Caco-2 (cell line): ENCODE data around the gene OLFML1. TPM values are rescaled to one million over a fixed set of nuclear protein-coding genes. Genes with fewer than 3 reads are reported as not detected.

Experiments used
- BruUV-seq: library from RNA; stranded (reverse); fragments of 400-500 nt; replicated peaks from 2 replicates; lab custom pipeline; 2021; lab: Mats Ljungman, UMichigan
- CTCF ChIA-PET: fragments of 300-600 bp; sonication (Branson Sonifier 250); formaldehyde crosslinking; loops from one replicate; lab custom pipeline; 2022; ENCODE audit warnings: antibody characterized with exemption; lab: Charles Lee
- POLR2A ChIA-PET: fragments of 300-600 bp; sonication (Branson Sonifier 250); formaldehyde crosslinking; loops from one replicate; lab custom pipeline; 2022; ENCODE audit warnings: antibody characterized with exemption; lab: Charles Lee
- DNase-seq, 2 experiments: peaks; one replicate each; pipeline versions ENCODE4 v3.0.0 to v3.0.0-alpha.2; 2020 to 2022
- H3K27me3 ChIP-seq: replicated peaks from 2 replicates; pipeline ENCODE4 v1.6.0; 2011; ENCODE audit warnings: low read length; ENCODE audit not compliant: control insufficient read depth, insufficient read depth
- H3K36me3 ChIP-seq: 2 replicates; pipeline ENCODE4 v1.5.1; 2011; ENCODE audit warnings: low read length; ENCODE audit not compliant: control insufficient read depth, insufficient read depth
- H3K4me1 ChIP-seq: fragments of 250-450 bp; sonication (Bioruptor Pico); 2 replicates; pipeline ENCODE4 v1.5.1; 2020; ENCODE audit warnings: mild to moderate bottlenecking
- H3K4me3 ChIP-seq: 2 replicates; pipeline ENCODE4 v1.5.1; 2011; ENCODE audit warnings: low read depth, mild to moderate bottlenecking, control low read depth, low read length
- H3K9me3 ChIP-seq: fragments of 250-450 bp; sonication (Bioruptor Pico); 2 replicates; pipeline ENCODE4 v1.5.1; 2020; ENCODE audit warnings: mild to moderate bottlenecking, moderate library complexity
- H3K27ac Mint-ChIP-seq: one replicate; pipeline ENCODE4 v1.8.0; 2022; ENCODE audit warnings: mixed read lengths; ENCODE audit not compliant: unreplicated experiment
- H3K27me3 Mint-ChIP-seq: one replicate; pipeline ENCODE4 v1.8.0; 2022; ENCODE audit warnings: mixed read lengths; ENCODE audit not compliant: insufficient read depth, unreplicated experiment
- H3K36me3 Mint-ChIP-seq: one replicate; pipeline ENCODE4 v1.8.0; 2022; ENCODE audit warnings: mild to moderate bottlenecking, mixed read lengths; ENCODE audit not compliant: insufficient read depth, unreplicated experiment
- H3K4me1 Mint-ChIP-seq: one replicate; pipeline ENCODE4 v1.8.0; 2022; ENCODE audit warnings: low read depth, mixed read lengths; ENCODE audit not compliant: unreplicated experiment
- H3K4me3 Mint-ChIP-seq: one replicate; pipeline ENCODE4 v1.8.0; 2022; ENCODE audit warnings: mild to moderate bottlenecking, moderate library complexity, mixed read lengths; ENCODE audit not compliant: unreplicated experiment
- H3K9me3 Mint-ChIP-seq: one replicate; pipeline ENCODE4 v1.8.0; 2022; ENCODE audit warnings: mixed read lengths; ENCODE audit not compliant: unreplicated experiment
- CTCF ChIP-seq, 2 experiments: fragments of 200-600 bp in 1 of 2; IDR thresholded peaks; 1 replicate in 1 of 2; 2 replicates in 1 of 2; pipeline versions ENCODE4 v1.5.1 to v1.8.0; 2011 to 2022; ENCODE audit warnings: antibody characterized with exemption in 1 of 2, control low read depth in 1 of 2, inconsistent platforms in 1 of 2, low read depth in 1 of 2, low read length in 1 of 2, mild to moderate bottlenecking in 1 of 2, moderate library complexity in 1 of 2; ENCODE audit not compliant: insufficient read depth in 1 of 2, severe bottlenecking in 1 of 2, unreplicated experiment in 1 of 2
- intact Hi-C: fragments of 100-400 bp; cut with micrococcal nuclease; formaldehyde crosslinking; loops from one replicate; pipeline ENCODE4 v1.10.0; 2022; ENCODE audit not compliant: unreplicated experiment
- total RNA-seq: library from RNA; stranded (reverse); gene quantifications from 2 replicates; pipeline ENCODE4 v1.2.3, GENCODE V29; 2022

The OLFML1 gene
- total RNA-seq, 1 experiment from 2014 or later: 1.8 TPM

GRCh38 chr11:7451520-7451919 is 33.8 kb upstream of the OLFML1 start:
- intact Hi-C loops: no loop called here
- H3K4me1 Mint-ChIP-seq: peaks cover 7% of the 10 kb centered on the region
- H3K36me3 Mint-ChIP-seq: peaks cover 5% of the 10 kb centered on the region
- TF ChIP-seq CTCF (IDR thresholded peaks at IDR 0.05; ENCODE audit: insufficient read depth in 1 of 2, low read depth in 1 of 2, low read length in 1 of 2, severe bottlenecking in 1 of 2, unreplicated experiment in 1 of 2): no peak
- no peak for DNase-seq
- Histone ChIP-seq H3K4me1 (no peaks in the 10 kb centered on the region), H3K4me3 (no peak overlapping the region), H3K9me3 (no peaks in the 10 kb centered on the region), H3K36me3 (no peaks in the 10 kb centered on the region), H3K27me3 (no peaks in the 10 kb centered on the region)
- POLR2A ChIA-PET: no interaction called here
- H3K27me3 Mint-ChIP-seq: peaks cover 5% of the 10 kb centered on the region
- BruUV-seq: no TSS peak
- H3K9me3 Mint-ChIP-seq: no peaks in the 10 kb centered on the region
- CTCF ChIA-PET: no interaction called here
- no peak overlapping the region for H3K27ac Mint-ChIP-seq
- no peak overlapping the region for H3K4me3 Mint-ChIP-seq

GRCh38 chr11:7451952-7452494 is 33.3 kb upstream of the OLFML1 start:
- Histone ChIP-seq H3K4me3 (no peak overlapping the region), H3K9me3 (no peaks in the 10 kb centered on the region), H3K27me3 (no peaks in the 10 kb centered on the region), H3K4me1 (no peaks in the 10 kb centered on the region), H3K36me3 (no peaks in the 10 kb centered on the region)
- no peak for TF ChIP-seq CTCF (IDR thresholded peaks at IDR 0.05; ENCODE audit: insufficient read depth in 1 of 2, low read depth in 1 of 2, low read length in 1 of 2, severe bottlenecking in 1 of 2, unreplicated experiment in 1 of 2)
- intact Hi-C loops: no loop called here
- H3K9me3 Mint-ChIP-seq: no peaks in the 10 kb centered on the region
- CTCF ChIA-PET: no interaction called here
- H3K36me3 Mint-ChIP-seq: peaks cover 5% of the 10 kb centered on the region
- POLR2A ChIA-PET: no interaction called here
- DNase-seq: no peak
- no peak overlapping the region for H3K27ac Mint-ChIP-seq
- H3K4me1 Mint-ChIP-seq: peaks cover 7% of the 10 kb centered on the region
- H3K4me3 Mint-ChIP-seq: no peak overlapping the region
- H3K27me3 Mint-ChIP-seq: peaks cover 5% of the 10 kb centered on the region
- no TSS peak for BruUV-seq

- Mint-ChIP-seq H3K36me3 (no peaks in the 10 kb centered on the region), H3K4me3 (no peak overlapping the region), H3K4me1 (no peaks in the 10 kb centered on the region), H3K9me3 (no peaks in the 10 kb centered on the region), H3K27me3 (peaks cover 11% of the 10 kb centered on the region), H3K27ac (no peak overlapping the region)
- no TSS peak for BruUV-seq
- ChIA-PET CTCF (no interaction called here), POLR2A (no interaction called here)
- Histone ChIP-seq H3K4me3 (no peak overlapping the region), H3K27me3 (no peaks in the 10 kb centered on the region; the same call in 1 of the 2 replicates), H3K9me3 (no peaks in the 10 kb centered on the region), H3K4me1 (no peaks in the 10 kb centered on the region), H3K36me3 (no peaks in the 10 kb centered on the region)
- no peak for TF ChIP-seq CTCF (IDR thresholded peaks at IDR 0.05; ENCODE audit: insufficient read depth in 1 of 2, low read depth in 1 of 2, low read length in 1 of 2, severe bottlenecking in 1 of 2, unreplicated experiment in 1 of 2)
- intact Hi-C loops: no loop called here
- no peak for DNase-seq
Observed at GRCh38 chr11:7454854-7455253, 30.5 kb upstream of the OLFML1 start.
